Dendritic cell treated with granulocyte-macrophage colony-stimulating factor and Interleukin-4, amounts not matched to agents 40 ng/mL and 50 ng/mL, for 4 days (primary cell): ENCODE data around the gene ATP2B3.
A peak's percentile ranks its signal among the peaks of the same experiment; 100 is the strongest.

Experiments
- H3K27ac Mint-ChIP-seq: one replicate; pipeline ENCODE4 v1.8.0; 2022; ENCODE audit warnings: mild to moderate bottlenecking, mixed read lengths
- H3K27me3 Mint-ChIP-seq: one replicate; pipeline ENCODE4 v1.8.0; 2022; ENCODE audit warnings: mild to moderate bottlenecking, mixed read lengths
- H3K36me3 Mint-ChIP-seq: one replicate; pipeline ENCODE4 v1.8.0; 2022; ENCODE audit warnings: low read depth, mixed read lengths
- H3K4me1 Mint-ChIP-seq: one replicate; pipeline ENCODE4 v1.8.0; 2022; ENCODE audit warnings: low read depth, mixed read lengths
- H3K4me3 Mint-ChIP-seq: one replicate; pipeline ENCODE4 v1.8.0; 2022; ENCODE audit warnings: mild to moderate bottlenecking, moderate library complexity, mixed read lengths
- H3K9me3 Mint-ChIP-seq: one replicate; pipeline ENCODE4 v1.8.0; 2022; ENCODE audit warnings: mixed read lengths
- intact Hi-C: fragments of 100-400 bp; cut with micrococcal nuclease; formaldehyde crosslinking; loops from one replicate; pipeline ENCODE4 v1.15.0; 2022

Gene ATP2B3

DNA sequence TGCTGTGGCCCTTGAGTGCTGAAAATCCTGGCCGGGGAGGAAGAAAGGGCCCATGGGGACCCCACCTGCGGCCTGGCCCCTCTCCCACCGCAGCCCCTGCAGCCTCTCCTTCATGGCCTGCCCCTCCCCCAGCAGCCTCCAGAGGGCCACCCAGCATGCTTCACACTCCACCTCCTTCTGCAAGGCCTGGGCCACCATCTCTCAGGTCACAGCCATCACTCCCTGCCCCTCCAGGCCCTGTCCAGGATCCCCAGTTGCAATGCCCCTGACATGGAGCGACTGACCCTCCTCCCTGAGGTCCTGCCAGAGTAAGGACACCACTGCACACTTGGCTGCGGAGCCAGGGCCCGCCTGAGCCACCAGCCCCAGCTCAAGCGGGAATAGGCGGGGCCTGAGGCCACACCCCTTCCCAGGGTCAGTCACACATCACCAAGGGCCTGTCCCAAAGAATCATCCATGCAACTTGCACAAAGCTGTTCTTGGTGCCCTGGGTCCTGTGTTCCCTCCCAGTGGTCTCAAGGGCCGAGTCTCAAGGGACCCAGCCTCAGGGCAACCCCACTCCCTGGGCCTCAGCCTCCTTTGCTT lies 48.6 kb downstream of the ATP2B3 start:
- Mint-ChIP-seq H3K27ac (no peak overlapping the region), H3K9me3 (no peaks in the 10 kb centered on the region), H3K36me3 (no peaks in the 10 kb centered on the region), H3K4me1 (peaks cover 26% of the 10 kb centered on the region), H3K4me3 (no peak overlapping the region), H3K27me3 (no peaks in the 10 kb centered on the region)
- intact Hi-C loops = no loop called here

DNA sequence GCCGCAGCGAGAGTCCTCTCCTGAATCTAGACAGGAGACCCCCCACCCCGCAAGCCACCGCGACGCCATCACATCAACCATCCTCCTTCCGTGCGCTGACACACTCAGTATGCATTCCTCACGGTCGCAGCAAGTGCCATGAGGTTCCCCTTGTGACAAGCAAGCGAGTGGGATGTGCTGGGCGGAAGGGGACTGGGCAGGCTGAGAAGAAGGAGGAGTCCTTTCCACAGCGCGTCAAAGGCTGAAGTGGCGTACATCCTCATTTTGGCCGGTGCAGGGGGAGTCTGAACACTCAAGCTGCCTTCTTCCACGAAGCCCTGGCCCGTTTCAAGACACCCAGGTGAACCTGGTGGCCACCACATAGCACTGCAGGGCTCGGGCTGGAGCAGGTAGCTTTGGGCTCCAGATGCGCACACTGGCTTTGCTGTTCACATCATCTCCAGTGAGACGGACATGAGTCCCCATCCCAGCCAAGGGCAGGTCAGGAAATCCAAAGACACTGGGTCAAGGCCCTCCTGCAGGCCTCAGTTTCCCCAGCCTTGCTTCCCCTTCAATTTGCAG lies 51.1 kb downstream of the ATP2B3 start:
- H3K36me3 Mint-ChIP-seq = no peaks in the 10 kb centered on the region
- no peak overlapping the region for H3K27ac Mint-ChIP-seq
- H3K9me3 Mint-ChIP-seq = no peaks in the 10 kb centered on the region
- intact Hi-C loops = no loop called here
- peaks cover 25% of the 10 kb centered on the region for H3K4me1 Mint-ChIP-seq
- H3K4me3 Mint-ChIP-seq = no peak overlapping the region
- no peaks in the 10 kb centered on the region for H3K27me3 Mint-ChIP-seq

DNA sequence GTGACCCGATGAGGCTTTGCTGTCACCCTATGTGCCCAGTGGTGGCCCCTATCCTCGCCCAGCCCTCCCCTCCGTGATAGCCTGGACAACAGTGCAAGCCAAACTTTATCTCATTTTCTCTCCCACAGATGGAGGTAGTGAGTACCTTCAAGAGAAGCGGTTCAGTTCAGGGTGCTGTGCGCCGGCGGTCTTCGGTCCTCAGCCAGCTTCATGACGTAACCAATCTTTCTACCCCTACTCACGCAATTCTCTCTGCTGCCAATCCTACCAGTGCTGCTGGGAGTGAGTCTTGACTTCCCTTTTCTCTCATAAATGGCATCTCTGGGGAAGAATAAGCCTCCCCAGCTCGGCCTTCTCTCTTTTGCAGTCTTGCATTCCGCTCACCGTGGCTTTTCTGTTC lies 52.0 kb downstream of the ATP2B3 start:
- Mint-ChIP-seq H3K27ac (no peak overlapping the region), H3K4me1 (peaks cover 21% of the 10 kb centered on the region), H3K4me3 (no peak overlapping the region), H3K9me3 (no peaks in the 10 kb centered on the region), H3K36me3 (no peaks in the 10 kb centered on the region), H3K27me3 (no peaks in the 10 kb centered on the region)
- intact Hi-C loops = no loop called here

DNA sequence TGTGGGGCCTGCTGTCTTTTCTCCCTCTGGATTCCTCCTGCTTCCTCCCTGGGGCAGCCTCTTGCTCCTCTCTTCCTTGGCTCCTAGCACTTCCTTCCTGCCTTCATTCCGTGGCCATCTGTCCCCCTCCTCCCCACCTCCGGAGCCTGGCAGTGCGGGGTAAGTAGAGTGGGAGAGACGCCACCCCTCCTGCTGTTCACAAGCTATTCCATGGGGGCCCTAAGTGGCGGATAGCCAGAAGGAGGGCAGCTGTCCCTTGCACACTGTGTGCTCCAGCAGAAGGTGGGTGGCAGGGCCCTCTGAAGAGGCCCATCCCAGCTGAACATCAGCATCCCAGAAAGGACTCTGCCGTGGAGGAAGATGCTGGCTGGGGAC lies 54.1 kb downstream of the ATP2B3 start:
- no peak overlapping the region for H3K27ac Mint-ChIP-seq

DNA sequence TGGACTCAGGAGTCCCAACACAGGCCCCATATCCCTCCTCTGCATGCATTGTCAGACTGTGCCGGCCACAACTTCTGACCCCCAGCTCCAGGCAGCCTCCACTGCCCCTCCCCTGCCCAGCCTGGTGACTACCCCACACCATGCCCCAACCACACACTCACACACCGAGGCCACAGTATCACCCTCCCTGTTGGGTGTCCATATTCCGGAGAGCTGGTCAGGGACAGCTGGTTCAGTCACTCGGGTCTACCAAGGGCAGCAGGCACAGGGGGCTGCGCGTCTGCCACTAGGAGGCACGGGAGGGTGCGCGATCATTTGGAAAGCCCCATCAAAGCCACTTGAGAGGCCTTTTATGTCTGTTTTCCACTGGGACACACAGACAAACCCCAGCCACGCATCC lies 55.2 kb downstream of the ATP2B3 start:
- Mint-ChIP-seq H3K36me3 (no peaks in the 10 kb centered on the region), H3K9me3 (no peaks in the 10 kb centered on the region)
- intact Hi-C loops = no loop called here

More for the DNA sequence above, 54.1 kb downstream of the ATP2B3 start:
- no peaks in the 10 kb centered on the region for H3K36me3 Mint-ChIP-seq
- no peak overlapping the region for H3K4me3 Mint-ChIP-seq
- H3K27me3 Mint-ChIP-seq = peaks cover 3% of the 10 kb centered on the region
- intact Hi-C loops = no loop called here
- peaks cover 21% of the 10 kb centered on the region for H3K4me1 Mint-ChIP-seq
- no peaks in the 10 kb centered on the region for H3K9me3 Mint-ChIP-seq

DNA sequence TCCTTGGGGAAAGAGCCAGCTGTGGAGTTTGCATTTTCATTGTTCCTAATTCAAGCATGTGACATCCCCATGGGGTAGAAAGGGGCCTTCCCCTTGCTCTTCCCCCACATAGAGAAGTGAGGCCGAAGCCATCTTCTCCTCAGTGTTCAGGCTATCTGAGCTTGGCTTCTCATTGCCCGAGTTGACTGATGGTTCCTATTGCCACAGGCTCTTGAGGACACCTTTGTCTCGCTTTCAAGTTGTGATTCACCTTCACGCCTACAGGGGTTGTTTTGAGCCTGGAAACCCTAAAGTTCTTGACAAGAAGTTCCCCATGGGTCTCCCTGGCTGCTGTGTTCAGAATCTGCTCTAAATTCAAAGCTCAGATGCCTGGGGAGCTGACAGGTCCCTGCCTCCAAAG lies 56.5 kb downstream of the ATP2B3 start:
- Mint-ChIP-seq H3K9me3 (no peaks in the 10 kb centered on the region), H3K36me3 (no peaks in the 10 kb centered on the region), H3K27ac (no peak overlapping the region), H3K27me3 (peaks cover 3% of the 10 kb centered on the region), H3K4me3 (no peak overlapping the region), H3K4me1 (peaks cover 21% of the 10 kb centered on the region)
- intact Hi-C loops = no loop called here

More for the DNA sequence above, 55.2 kb downstream of the ATP2B3 start:
- no peak overlapping the region for H3K4me3 Mint-ChIP-seq
- peaks cover 21% of the 10 kb centered on the region for H3K4me1 Mint-ChIP-seq
- peaks cover 3% of the 10 kb centered on the region for H3K27me3 Mint-ChIP-seq
- H3K27ac Mint-ChIP-seq = no peak overlapping the region

DNA sequence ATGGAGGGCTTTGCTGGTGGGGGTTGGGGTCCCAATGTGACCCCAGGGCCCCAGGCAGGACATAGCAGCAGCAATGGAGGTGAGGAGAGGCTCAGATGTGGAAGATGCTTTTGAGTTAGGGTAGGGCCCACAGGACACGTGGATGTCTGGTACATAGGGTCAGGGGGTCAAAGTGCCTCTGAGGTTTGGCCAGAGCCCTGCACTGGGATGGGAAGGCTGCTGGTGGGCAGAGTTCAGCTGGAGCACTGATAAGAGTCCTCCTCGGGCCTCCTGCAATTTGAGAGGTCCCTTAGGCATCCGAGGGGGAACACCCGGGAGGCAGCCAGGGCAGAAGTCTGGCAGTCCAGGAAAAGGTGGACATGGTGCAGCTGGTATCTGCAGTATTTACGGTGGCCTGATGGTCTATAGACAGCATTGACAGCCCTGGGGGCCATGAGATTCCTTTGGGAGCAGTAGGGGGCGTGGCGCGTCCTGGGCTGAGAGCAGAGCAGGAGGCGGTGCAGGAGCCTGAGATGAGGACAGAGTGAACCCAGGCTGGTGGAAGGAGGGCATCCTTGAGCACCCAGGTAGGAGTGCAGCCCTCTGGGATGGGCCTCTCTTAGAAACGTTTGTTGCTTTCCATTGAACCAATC lies 58.9 kb downstream of the ATP2B3 start:
- intact Hi-C loops = no loop called here
- Mint-ChIP-seq H3K4me1 (peaks cover 9% of the 10 kb centered on the region), H3K9me3 (no peaks in the 10 kb centered on the region), H3K4me3 (no peak overlapping the region), H3K27me3 (peaks cover 9% of the 10 kb centered on the region), H3K27ac (no peak overlapping the region), H3K36me3 (no peaks in the 10 kb centered on the region)

DNA sequence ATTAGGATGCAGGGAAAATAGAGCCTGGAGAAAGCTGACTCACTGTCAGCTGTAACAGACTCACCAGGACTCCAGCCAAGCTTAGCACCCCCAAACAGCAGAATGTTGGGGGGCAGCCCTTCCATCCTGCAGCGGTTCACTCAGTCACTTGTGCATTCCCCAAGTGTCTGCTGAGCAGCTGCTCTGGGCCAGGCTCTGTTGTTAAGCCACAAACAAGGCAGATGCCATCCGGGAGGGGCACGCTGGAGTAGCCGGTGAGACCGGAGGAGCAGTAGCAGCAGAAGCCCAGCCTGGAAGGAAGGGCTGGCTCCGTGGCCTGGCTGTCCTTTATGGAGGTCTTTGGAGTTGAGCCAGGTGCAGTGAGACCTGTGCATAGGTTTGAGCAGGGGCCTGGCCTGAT lies 59.5 kb downstream of the ATP2B3 start:
- peaks cover 6% of the 10 kb centered on the region for H3K4me1 Mint-ChIP-seq
- H3K36me3 Mint-ChIP-seq = no peaks in the 10 kb centered on the region
- H3K4me3 Mint-ChIP-seq = no peak overlapping the region
- H3K27ac Mint-ChIP-seq = no peak overlapping the region
- H3K27me3 Mint-ChIP-seq = peaks cover 9% of the 10 kb centered on the region
- H3K9me3 Mint-ChIP-seq = no peaks in the 10 kb centered on the region
- intact Hi-C loops = no loop called here

DNA sequence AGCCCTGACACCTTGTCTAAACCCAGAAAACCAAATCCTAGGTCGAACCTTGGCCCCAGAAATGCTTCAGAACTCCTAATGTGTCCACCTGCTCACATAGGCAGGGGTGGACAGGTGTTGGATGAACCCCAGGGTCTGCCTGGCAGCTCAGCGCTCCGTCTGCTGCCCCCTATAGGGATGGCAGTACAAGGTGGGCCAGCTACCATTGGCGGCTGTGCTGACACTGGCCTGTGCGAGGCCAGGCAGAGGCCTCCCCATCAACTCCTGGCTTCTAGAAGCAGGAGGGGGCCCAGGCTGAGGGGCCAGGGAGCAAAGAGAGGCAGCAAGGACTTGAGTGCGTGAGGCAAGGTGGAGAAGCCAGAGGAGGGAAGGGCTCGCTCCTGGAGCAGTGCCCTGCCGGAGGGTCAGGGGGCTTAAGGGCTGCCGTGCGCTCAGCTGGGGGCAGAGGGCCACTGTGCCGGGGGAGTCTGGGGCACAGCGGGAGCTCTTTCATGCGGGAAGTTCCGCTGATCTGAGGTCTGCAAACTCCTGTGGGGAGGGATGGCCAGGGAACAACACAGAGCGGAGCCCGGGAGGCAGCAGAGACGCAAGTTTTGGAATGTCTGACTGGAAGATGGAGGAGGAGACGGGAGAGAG lies 60.9 kb downstream of the ATP2B3 start:
- intact Hi-C loops = no loop called here
- H3K27ac Mint-ChIP-seq = peak overlapping the region; percentile 54
- no peaks in the 10 kb centered on the region for H3K9me3 Mint-ChIP-seq
- H3K36me3 Mint-ChIP-seq = no peaks in the 10 kb centered on the region
- peaks cover 9% of the 10 kb centered on the region for H3K27me3 Mint-ChIP-seq
- H3K4me1 Mint-ChIP-seq = peaks cover 14% of the 10 kb centered on the region
- H3K4me3 Mint-ChIP-seq = no peak overlapping the region

DNA sequence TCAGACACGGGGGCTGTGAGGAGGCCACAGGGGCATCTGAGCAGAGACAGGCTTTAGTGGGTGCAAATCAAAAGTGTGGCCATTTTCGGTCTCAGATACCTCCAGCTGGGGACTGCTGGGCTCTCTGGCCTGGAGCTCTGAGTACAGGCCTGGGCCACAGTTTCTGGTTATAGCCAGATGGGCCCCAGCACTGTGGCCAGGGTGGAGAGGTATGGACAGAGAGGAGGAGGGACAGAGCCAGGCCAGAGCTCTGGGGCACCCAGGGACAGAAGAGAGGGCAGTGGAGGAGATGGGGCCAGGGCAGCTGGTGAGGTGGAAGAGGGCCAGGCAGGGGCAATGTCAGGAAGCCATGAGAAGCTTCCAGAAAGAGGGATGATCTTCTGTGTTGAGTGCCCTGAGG lies 61.4 kb downstream of the ATP2B3 start:
- Mint-ChIP-seq H3K27ac (peak overlapping the region; percentile 54), H3K4me1 (peaks cover 20% of the 10 kb centered on the region), H3K36me3 (no peaks in the 10 kb centered on the region), H3K9me3 (no peaks in the 10 kb centered on the region), H3K4me3 (no peak overlapping the region), H3K27me3 (peaks cover 9% of the 10 kb centered on the region)
- intact Hi-C loops = no loop called here

DNA sequence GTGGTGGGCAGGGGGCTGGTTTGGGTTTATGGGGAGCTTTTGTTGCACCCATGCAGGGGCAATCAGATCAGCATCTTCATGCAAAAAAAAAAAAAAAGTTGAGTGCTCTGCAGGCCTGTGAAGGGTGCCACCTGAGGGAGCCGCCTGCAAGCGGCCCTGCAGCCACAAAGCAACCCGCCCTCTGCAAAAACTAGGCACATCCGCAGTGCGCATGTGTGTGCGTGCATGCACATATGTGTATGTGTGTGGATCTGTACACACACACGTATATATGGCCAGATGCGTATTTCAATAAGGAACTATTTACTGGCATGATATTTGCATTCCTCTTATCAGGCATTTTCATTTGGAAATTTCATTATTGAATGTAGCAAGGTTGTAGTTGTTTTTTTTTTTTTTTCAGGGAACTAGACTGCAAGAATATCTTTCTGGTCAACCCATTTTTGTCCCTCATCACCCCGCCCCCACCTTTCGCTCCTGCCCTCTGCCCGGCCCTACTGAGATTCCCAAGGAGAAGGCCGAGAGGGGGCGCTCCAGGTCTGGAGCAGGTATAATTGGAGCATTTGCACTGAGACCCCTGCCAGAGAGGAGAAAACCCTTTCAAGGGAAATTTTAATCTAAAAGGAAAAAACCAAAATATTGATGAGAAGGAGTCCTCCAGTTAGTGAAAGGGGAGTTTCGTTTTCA lies 63.4 kb downstream of the ATP2B3 start:
- H3K4me1 Mint-ChIP-seq = peaks cover 27% of the 10 kb centered on the region
- peaks cover 10% of the 10 kb centered on the region for H3K36me3 Mint-ChIP-seq
- peaks cover 6% of the 10 kb centered on the region for H3K27me3 Mint-ChIP-seq
- H3K27ac Mint-ChIP-seq = no peak overlapping the region
- H3K4me3 Mint-ChIP-seq = no peak overlapping the region
- intact Hi-C loops = no loop called here
- H3K9me3 Mint-ChIP-seq = no peaks in the 10 kb centered on the region

DNA sequence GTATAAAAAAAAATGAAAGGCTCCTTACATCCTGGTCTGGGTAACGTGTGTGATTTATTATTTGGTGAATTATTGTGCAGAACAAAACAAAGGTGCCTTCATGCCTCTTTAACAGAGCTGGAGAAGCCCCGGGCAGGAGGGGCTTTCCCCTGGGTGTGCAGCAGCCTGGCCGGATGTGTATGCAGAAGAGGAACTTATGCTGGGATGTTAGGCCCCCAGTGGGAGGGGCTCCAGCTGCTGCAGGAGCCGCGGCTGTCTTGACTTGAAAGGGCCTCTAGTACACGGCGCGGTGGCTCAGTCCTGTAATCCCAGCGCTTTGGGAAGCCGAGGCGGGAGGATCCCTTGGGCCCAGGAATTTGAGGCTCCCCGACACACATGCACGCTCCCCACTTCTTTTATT lies 65.5 kb downstream of the ATP2B3 start:
- Mint-ChIP-seq H3K27me3 (peaks cover 6% of the 10 kb centered on the region), H3K36me3 (peaks cover 31% of the 10 kb centered on the region), H3K4me3 (no peak overlapping the region), H3K27ac (no peak overlapping the region), H3K4me1 (peaks cover 27% of the 10 kb centered on the region), H3K9me3 (no peaks in the 10 kb centered on the region)
- intact Hi-C loops = no loop called here

DNA sequence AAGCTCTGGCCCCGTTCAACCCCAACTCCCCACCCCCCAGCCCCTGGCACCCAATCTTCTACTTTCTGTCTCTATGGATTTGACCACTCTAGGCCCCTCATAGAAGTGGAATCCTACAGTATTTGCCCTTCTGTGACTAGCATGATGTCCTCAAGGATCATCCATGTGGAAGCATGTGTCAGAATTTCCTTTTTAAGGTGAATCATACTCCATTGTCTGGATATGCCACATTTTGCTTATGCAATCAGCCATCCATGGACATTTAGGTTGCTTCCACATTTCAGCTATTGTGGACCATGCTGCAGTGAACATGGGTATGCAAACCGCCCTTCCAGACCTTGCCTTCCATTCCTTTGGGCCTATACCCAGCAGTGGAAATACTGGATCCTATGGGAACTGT lies 66.0 kb downstream of the ATP2B3 start:
- intact Hi-C loops = no loop called here
- no peak overlapping the region for H3K4me3 Mint-ChIP-seq

DNA sequence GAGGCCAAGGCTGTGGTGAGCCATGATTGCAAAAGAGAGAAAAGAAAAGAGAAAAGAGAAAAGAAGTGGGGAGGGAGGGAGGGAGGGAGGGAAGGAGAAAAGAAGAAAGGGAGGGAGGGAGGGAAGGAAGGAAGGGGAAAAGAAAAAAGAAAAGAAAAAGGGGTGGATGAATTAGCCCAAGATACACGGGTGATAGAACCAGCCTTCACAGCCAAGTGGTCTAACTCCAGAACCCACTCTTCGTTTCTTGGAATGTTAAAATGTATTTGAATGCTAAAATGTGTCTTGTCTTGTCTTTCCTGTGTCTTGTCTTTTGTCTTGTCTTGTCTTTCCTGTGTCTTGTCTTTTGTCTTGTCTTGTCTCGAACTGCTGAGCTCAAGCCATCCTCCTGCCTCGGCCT lies 68.4 kb downstream of the ATP2B3 start:
- Mint-ChIP-seq H3K9me3 (no peaks in the 10 kb centered on the region), H3K4me3 (no peak overlapping the region)

More for the DNA sequence above, 66.0 kb downstream of the ATP2B3 start:
- Mint-ChIP-seq H3K4me1 (peaks cover 27% of the 10 kb centered on the region), H3K36me3 (peaks cover 36% of the 10 kb centered on the region), H3K27ac (no peak overlapping the region), H3K9me3 (no peaks in the 10 kb centered on the region), H3K27me3 (peaks cover 6% of the 10 kb centered on the region)

More for the DNA sequence above, 68.4 kb downstream of the ATP2B3 start:
- peaks cover 58% of the 10 kb centered on the region for H3K36me3 Mint-ChIP-seq
- H3K4me1 Mint-ChIP-seq = peaks cover 21% of the 10 kb centered on the region
- H3K27ac Mint-ChIP-seq = peak overlapping the region; percentile 21
- no peaks in the 10 kb centered on the region for H3K27me3 Mint-ChIP-seq
- intact Hi-C loops = no loop called here
